Parathyroid adenoma (tissue), 2 donors: ENCODE measurements around the gene TMEM163.

ENCODE experiments used
- H2AFZ ChIP-seq: fragments of 300-600 bp; sonication (generic); one replicate; pipeline ENCODE4 v1.7.0; 2017; ENCODE audit warnings: antibody characterized with exemption, mild to moderate bottlenecking
- H3K27ac ChIP-seq: fragments of 300-600 bp; sonication (generic); one replicate; pipeline ENCODE4 v1.7.0; 2017
- H3K27me3 ChIP-seq: fragments of 300-600 bp; sonication (generic); one replicate; pipeline ENCODE4 v1.7.0; 2017; ENCODE audit warnings: low read length; ENCODE audit not compliant: control insufficient read depth, insufficient read depth
- H3K36me3 ChIP-seq: fragments of 300-600 bp; sonication (generic); one replicate; pipeline ENCODE4 v1.7.0; 2017; ENCODE audit warnings: low read length; ENCODE audit not compliant: control insufficient read depth, insufficient read depth
- H3K4me1 ChIP-seq: fragments of 300-600 bp; sonication (generic); one replicate; pipeline ENCODE4 v1.7.0; 2017; ENCODE audit warnings: control low read depth
- H3K4me2 ChIP-seq: fragments of 300-600 bp; sonication (generic); one replicate; pipeline ENCODE4 v1.7.0; 2017; ENCODE audit warnings: low read length
- H3K4me3 ChIP-seq: fragments of 300-600 bp; sonication (generic); one replicate; pipeline ENCODE4 v1.7.0; 2017; ENCODE audit warnings: low read depth, low read length
- H3K79me2 ChIP-seq: fragments of 300-600 bp; sonication (generic); one replicate; pipeline ENCODE4 v1.7.0; 2017; ENCODE audit warnings: control low read depth
- H3K9ac ChIP-seq: fragments of 300-600 bp; sonication (generic); one replicate; pipeline ENCODE4 v1.7.0; 2017; ENCODE audit warnings: mild to moderate bottlenecking
- H3K9me3 ChIP-seq: fragments of 300-600 bp; sonication (generic); one replicate; pipeline ENCODE4 v1.7.0; 2017; ENCODE audit warnings: low read length; ENCODE audit not compliant: control insufficient read depth
- CTCF ChIP-seq: fragments of 300-600 bp; sonication (generic); IDR thresholded peaks from one replicate; pipeline ENCODE4 v1.7.0; 2017; ENCODE audit warnings: antibody characterized with exemption, mild to moderate bottlenecking
- donor health status: primary hyperparathyroidism.

TMEM163 gene

GRCh38 chr2:134715932-134716643 lies 2.7 kb downstream of the TMEM163 start:
- Histone ChIP-seq H3K9me3 (no peaks in the 10 kb centered on the region), H3K27me3 (no peaks in the 10 kb centered on the region), H3K9ac (no peak overlapping the region), H3K4me3 (no peak overlapping the region), H3K79me2 (no peaks in the 10 kb centered on the region), H3K36me3 (no peaks in the 10 kb centered on the region), H3K27ac (no peak overlapping the region), H3K4me2 (no peak overlapping the region), H2AFZ (no peak overlapping the region), H3K4me1 (no peaks in the 10 kb centered on the region)
- TF ChIP-seq CTCF = no peak

GRCh38 chr2:134714228-134714627 lies 4.6 kb downstream of the TMEM163 start:
- H3K4me3 ChIP-seq = no peak overlapping the region
- no peaks in the 10 kb centered on the region for H3K9me3 ChIP-seq
- H3K9ac ChIP-seq = no peak overlapping the region
- no peak overlapping the region for H2AFZ ChIP-seq
- H3K36me3 ChIP-seq = no peaks in the 10 kb centered on the region
- no peak overlapping the region for H3K4me2 ChIP-seq
- H3K4me1 ChIP-seq = no peaks in the 10 kb centered on the region
- H3K27me3 ChIP-seq = no peaks in the 10 kb centered on the region
- H3K79me2 ChIP-seq = no peaks in the 10 kb centered on the region
- H3K27ac ChIP-seq = no peak overlapping the region
- TF ChIP-seq CTCF = no peak

GRCh38 chr2:134713606-134714005 lies 5.2 kb downstream of the TMEM163 start:
- H3K36me3 ChIP-seq = no peaks in the 10 kb centered on the region
- no peak overlapping the region for H3K27ac ChIP-seq
- no peak overlapping the region for H2AFZ ChIP-seq
- no peak overlapping the region for H3K9ac ChIP-seq
- no peaks in the 10 kb centered on the region for H3K9me3 ChIP-seq
- H3K27me3 ChIP-seq = no peaks in the 10 kb centered on the region
- H3K4me1 ChIP-seq = no peaks in the 10 kb centered on the region
- no peaks in the 10 kb centered on the region for H3K79me2 ChIP-seq
- no peak overlapping the region for H3K4me3 ChIP-seq
- TF ChIP-seq CTCF = no peak
- H3K4me2 ChIP-seq = no peak overlapping the region

- Histone ChIP-seq H3K4me2 (no peak overlapping the region), H3K9ac (no peak overlapping the region), H3K27me3 (no peaks in the 10 kb centered on the region), H3K9me3 (no peaks in the 10 kb centered on the region), H3K4me3 (no peak overlapping the region), H3K79me2 (no peaks in the 10 kb centered on the region), H3K27ac (no peak overlapping the region), H2AFZ (no peak overlapping the region), H3K36me3 (no peaks in the 10 kb centered on the region), H3K4me1 (no peaks in the 10 kb centered on the region)
- TF ChIP-seq CTCF = no peak
These were observed 5.6 kb downstream of the TMEM163 start for GRCh38 chr2:134713176-134713575.

- H2AFZ ChIP-seq = no peak overlapping the region
- no peaks in the 10 kb centered on the region for H3K79me2 ChIP-seq
- H3K27ac ChIP-seq = no peak overlapping the region
- no peak overlapping the region for H3K4me2 ChIP-seq
- no peak for TF ChIP-seq CTCF
- H3K36me3 ChIP-seq = no peaks in the 10 kb centered on the region
- H3K9me3 ChIP-seq = no peaks in the 10 kb centered on the region
- H3K4me1 ChIP-seq = no peaks in the 10 kb centered on the region
- H3K9ac ChIP-seq = no peak overlapping the region
- H3K4me3 ChIP-seq = no peak overlapping the region
- H3K27me3 ChIP-seq = no peaks in the 10 kb centered on the region
These were observed 6.1 kb downstream of the TMEM163 start for GRCh38 chr2:134712736-134713135.
